GM18909 (cell line): Measurements from ENCODE around the gene TCF7L1.

Experiments used
- ATAC-seq: cut with Tn5 transposase; IDR thresholded peaks from one replicate; pipeline ENCODE4 v1.9.1; 2021; ENCODE audit warnings: mild to moderate bottlenecking; ENCODE audit not compliant: unreplicated experiment, poor library complexity

The TCF7L1 gene

DNA sequence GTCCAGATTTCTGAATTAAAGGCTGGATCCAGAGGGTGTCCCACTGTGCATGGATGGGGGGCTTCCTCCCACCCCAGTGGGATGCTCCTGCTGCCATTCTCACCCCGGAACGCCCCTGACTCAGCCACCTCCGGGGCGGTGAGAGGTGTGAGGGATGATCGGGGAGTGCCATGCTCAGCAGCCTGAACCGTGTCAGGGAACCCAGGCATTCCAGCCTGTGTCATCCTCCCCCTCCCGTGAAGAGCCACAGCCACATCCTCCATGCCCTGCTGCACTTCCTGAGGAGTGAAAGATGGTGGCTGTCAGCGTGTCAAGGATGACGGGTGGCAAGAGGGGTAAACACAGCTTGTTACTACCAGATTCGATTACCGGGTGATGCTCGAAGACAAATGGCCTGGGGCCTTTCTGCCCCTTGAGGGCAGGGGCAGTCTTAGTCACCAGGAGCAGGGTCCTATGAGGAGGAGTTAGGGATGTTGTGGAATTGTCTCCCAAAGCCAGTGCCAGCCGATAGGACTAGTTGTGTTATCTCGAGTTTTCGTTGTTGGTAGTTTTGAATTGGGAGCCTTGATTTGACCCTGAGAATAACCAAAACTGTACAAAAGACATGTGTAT, 80.8 kb downstream of the TCF7L1 start:
- no peak for ATAC-seq

DNA sequence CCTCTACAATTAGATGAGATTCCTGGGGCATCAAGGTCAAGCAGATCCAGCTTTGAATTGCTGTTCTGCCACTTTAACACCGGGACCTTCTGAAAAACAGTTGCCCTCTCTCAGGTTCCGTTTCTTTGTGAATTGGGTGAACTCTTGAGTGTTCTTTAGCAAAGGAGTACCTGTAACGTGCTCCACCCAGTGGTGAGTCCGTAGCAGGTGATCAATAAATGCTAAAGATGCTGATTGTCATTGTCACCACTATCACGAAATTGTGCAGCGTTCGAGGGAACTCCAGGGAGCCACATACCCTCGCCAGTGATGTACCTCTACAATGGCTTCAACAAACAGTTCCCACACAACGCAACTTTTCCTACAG, 81.9 kb downstream of the TCF7L1 start:
- no peak for ATAC-seq

DNA sequence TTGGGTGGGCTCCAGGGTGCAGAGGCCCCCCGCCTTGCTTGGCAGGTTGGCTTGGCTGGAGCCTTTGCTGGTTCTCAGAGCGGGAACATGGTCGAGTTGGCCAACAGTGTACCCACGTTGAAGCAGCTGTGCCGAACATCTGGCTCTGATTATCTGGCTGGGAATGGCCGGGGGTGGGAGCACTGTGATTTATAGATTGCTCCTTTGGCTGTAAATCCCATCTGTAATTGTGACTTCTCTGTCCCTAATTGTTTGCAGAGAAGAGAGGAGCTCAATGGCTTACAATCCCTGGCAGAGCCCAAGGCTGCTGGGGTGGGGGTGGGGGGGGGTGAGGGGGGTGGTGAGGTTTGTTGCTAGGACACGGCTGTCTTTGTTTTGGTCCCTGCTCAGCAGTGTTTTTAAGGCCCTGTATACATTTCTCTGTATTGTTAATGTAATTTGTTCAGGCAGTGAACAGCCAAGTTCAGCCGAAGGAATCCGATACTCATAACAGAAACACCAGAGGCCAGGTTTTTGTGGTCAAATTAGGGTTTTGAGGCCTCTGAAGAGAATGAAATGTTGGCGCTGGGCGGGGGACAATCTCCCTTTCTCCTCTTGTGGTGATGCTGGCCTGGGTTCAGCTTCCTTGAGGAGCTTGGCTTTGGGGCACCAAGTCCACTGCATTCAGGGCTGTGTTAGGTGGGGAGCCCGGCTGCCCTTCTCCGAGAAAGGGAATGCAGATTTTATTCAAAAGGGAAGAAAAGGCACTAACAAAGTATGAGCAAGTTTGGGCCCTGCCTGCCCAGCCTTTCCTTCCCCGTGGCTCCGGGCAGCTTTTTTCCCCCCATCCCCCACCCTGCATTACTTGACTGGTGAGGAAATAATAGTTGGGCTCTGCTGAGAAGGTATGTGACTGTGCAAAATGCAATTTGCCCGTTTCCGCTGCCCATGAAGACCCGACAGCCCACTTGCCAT, 82.5 kb downstream of the TCF7L1 start:
- no peak for ATAC-seq

GRCh38 chr2:85216927-85217326, 83.7 kb downstream of the TCF7L1 start:
- no peak for ATAC-seq

GRCh38 chr2:85221067-85221691, 88.0 kb downstream of the TCF7L1 start:
- no peak for ATAC-seq

GRCh38 chr2:85222792-85223191, 89.6 kb downstream of the TCF7L1 start:
- no peak for ATAC-seq

DNA sequence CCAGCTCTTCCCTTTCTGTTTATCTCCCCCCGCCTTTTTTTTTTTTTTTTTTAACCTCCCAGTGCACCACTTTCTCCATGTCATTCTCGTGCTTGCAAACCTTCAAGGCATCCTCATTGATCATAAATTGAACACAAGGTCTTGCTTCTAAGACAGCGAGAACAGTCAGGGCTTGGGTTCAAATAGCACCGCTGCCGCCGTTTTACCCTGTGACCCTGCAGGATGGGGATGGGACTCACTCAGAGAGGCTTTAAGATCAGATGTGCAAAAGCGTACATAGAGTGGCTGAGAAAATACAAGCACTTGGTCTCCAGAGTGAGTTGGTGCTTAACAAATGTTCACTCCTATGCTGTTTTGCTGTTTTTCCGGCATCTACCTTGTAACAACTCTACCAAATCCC, 93.6 kb downstream of the TCF7L1 start:
- no peak for ATAC-seq

DNA sequence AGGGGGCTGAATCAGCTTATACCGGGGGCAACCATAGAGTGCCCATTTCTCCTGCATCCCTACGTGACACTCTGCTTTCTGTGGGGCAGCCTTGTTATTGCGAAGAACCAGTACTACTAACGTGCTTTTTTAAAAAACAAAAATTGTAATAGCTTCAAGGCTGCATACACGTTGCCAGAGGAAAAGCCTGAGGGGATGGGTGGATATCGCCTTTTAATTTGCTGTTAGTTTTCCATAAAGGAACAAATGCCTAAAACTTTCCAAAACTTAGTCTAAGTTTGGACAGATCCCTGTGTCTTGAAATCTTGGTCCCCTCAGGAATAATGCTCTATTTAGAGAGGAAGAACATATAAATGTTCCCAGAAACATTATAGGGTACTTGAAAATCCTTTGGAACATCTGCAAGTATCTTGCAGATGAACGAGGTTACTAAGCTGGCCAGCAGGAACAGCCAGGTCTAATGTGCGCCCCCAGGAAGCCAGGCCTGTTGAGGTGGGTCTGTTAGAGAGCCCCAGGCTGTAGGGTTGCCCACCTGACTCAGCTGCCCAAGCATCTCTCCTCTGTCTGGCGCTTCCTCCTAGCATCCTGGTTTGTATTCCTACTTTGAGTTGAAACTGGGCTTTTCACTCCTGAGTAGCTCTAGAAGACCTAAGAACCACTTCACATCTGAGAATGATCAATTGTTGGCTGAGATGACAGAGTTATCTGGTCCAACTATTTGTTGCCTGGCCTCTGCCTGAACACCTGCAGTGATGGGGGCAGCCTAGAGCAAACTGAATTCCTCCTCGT, 97.7 kb downstream of the TCF7L1 start:
- ATAC-seq: no peak

GRCh38 chr2:85231468-85231805, 98.2 kb downstream of the TCF7L1 start:
- no peak for ATAC-seq

DNA sequence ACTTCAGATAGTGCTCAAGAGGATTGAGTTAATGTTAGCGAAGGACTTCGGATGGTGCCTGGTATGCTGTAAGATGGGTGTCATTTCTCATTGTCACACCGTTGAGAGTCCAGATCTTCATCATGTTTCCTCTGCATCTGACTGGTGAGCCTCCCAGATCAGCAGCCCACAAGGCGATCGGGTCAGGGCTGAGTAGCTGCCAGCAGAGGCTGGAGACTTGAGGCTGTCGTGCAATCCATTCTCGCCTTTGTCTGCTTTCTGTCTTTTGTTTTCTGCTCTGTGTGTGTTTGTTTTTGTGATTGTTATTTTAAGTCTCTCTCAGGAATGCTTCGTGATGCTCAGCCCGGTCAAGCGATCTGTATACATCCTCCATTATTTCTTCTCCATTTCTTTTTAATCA, 98.8 kb downstream of the TCF7L1 start:
- no peak for ATAC-seq

DNA sequence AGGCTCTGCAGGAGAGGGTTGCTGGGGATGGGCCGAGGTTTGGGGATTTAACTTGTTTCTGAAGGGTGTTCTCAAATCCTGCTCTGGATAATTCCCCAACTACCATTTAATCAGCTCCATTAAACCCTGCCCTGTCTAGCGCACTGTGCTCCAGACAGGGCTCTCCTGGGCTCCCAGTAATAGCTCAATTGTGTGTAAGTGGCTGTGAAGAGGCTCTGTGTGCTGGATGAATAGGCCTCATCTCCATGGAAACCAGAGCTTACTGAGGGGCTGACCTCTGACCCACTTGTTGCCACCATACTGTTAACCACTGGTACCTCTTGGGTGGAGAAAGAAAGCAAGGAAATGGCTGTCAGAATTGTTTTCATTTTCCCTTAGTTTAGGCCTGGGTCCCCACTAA, 101.7 kb downstream of the TCF7L1 start:
- ATAC-seq: no peak

GRCh38 chr2:85235281-85235680, 102.1 kb downstream of the TCF7L1 start:
- no peak for ATAC-seq

GRCh38 chr2:85236084-85236483, 102.9 kb downstream of the TCF7L1 start:
- no peak for ATAC-seq

DNA sequence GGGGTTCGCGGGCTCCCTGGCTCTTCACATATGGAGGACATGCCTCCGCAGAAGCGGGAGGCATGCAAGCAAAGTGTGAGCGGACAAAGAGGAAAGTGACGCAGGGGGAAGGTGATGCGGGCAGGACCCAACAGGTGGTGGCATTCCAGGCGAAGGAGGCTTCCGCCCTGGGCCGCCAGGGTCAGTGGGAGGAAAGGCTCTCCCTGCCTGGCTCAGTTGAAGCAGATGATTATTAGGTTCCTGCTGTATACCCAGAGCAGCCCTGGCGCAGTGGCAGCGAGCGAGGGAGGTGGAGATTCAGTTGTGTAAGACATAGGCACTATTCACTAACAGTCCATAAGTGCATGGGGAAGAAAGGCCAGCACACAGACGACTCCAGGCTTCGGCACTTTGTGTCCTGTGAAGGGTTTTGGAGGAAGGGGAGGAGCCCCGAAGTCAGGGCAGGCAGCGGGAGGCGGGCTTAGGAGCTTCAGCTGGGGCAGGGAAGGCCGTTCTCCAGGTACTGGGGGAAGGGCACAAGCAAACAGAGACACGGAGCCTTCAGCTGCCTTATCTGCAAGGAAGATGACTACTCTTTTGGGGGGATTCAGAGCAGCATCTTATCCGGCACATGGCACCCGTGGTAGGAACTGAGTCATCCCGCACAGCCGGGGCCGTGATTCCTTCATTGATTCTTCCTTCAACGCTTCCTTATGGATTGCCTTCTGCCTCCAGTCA, 104.8 kb downstream of the TCF7L1 start:
- no peak for ATAC-seq

DNA sequence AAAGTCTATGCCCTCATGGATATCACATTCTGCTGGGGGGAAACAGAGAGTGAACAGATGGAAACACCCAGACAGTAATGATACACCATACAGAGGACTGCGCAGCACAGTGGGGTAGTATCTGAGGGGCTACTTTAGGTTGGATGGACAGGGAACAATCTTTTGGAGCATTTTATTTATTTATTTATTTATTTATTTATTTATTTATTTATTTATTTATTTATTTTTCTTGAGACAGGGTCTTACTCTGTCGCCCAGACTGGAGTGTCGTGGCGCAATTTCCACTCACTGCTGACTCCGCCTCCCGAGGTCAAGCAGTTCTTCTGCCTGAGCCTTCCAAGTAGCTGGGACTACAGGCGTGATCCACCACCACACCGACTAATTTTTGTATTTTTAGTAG, 105.4 kb downstream of the TCF7L1 start:
- no peak for ATAC-seq

DNA sequence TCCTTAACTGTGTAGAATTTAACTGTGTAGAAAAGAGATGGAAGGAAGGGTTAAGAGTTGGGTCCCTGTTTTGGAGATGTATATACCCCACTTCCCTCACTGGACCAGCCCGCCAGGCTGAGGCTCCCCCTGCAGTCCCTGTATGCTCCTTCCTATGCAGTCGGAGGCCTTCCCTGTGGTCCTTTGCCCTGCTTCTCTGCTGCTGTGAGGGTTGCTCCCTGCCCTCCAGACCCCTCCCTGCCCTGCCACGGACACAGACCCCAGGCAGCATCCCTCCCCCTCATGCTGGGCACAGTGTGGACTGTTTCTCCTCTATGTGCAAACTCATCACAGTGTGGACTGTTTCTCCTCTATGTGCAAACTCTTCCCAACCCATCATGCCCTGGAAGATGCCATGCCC, 105.9 kb downstream of the TCF7L1 start:
- no peak for ATAC-seq

- no peak for ATAC-seq
These were observed 106.9 kb downstream of the TCF7L1 start for GRCh38 chr2:85240055-85240454.

DNA sequence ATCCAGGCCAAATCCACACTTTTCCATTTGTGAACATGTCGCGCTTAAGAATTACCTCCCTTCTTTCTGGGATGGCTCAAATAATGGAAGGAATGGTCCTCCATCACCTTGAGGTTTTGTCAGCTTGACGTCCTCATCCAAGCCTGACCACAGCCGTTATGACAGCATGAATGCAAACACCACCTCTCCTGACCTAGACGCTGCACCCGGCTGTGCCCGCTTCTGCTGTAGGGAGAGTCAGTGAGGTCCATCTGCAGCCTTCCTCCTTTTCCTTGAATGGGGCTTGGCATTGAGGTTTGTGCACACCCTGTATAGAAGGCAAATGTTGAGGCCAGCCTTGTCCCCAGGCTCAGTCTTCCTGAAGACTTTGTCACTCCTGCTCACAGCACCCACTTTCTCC, 109.1 kb downstream of the TCF7L1 start:
- no peak for ATAC-seq

DNA sequence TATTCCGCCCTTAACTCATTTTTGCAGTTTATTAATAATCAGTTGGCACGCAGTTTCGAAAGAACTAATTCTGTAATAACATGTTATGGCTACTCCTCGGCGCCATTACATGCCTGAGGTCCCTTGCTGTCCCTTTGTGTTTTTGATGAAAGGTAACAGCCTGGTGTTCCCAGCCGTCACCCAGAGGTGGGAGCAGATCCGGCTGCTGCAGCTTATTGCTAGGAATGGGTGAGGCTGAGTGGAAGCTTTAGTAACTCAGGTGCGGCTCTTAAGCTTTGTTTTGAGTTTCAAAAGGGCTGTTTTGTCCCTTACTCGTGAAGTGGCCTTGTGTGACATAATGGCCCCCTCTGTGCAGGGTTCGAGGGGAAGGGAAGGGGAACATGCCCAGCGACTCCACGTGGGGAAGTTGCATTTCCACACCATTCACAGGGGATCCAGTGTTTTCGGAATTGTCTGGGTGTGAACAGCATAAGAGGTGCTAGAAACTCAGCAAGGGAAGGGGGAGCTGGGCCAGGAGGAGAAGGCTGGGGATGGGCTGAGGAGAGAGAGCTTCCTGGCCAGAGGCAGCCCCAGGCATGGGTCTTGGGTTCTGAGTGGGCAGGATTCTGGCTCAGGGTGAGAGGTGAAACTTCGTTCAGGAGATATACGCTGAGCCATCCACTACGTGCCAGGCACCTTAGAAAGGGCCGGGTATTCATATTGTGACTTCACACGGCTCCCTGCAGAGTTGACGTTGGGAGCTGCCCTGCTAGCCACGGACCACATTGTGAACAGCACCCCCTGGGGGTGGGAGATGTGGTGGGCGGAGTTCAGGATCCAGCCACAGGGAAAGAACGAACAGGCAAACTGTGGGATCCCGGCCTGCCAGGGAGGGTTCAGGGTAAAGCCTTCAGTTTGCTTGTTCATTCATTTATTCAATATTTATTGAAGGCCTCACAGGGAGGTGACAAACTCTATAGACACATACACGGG, 110.2 kb downstream of the TCF7L1 start:
- no peak for ATAC-seq
